ENCODE data around the gene CFAP410.
"Not testable (repeated sequence)": the region's sequence is repeated elsewhere in the genome, so short reads cannot be mapped to it uniquely, and the experiment has no call there.

CFAP410 gene

GRCh38 chr21:44365967-44366585, 26.9 kb upstream of the CFAP410 start:
- Histone ChIP-seq H3K36me3 (ENCODE audit: control insufficient read depth, insufficient read depth, low read length) (no peaks in the 10 kb centered on the region), H3K79me2 (no peaks in the 10 kb centered on the region), H3K9me3 (ENCODE audit: control insufficient read depth, low read length) (no peaks in the 10 kb centered on the region)

DNA sequence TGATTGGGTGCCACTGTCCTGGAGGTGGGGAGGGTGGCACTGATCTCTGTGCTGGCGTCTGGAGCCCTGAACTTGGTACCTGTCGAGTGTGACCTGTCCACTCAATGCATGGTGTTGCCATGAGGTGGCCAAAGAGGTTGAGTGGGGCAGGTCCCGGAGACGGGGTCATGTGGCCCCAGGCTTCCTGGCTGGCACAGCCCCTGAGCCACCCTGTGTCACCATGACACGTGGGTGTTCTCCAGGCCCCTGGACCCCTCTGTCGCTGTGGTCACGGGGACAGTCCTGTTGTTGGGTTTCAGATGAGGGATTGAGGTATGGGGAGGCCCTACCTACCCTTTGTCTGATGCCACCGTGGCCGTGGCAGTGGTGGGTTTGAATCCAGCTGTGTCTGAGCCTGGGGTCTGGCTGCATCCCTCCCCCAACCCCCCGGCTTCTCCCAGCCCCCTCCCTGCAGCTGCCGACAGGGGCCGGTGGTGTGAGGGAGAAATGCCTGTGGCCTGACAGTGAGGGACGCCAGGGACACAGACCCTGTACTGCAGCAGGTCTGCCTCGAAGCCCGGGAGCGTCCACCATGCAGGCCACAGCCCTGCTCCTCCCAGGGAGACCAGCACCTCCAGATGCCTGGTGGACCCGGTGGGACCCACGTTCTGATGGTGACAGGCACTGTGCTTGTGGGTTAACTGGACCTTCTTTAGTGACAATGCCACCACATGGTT, 26.2 kb upstream of the CFAP410 start:
- Histone ChIP-seq H3K4me2 (ENCODE audit: low read length) (no peak overlapping the region), H3K9me3 (ENCODE audit: control insufficient read depth, low read length) (no peaks in the 10 kb centered on the region), H3K79me2 (no peaks in the 10 kb centered on the region), H3K27me3 (ENCODE audit: control insufficient read depth, insufficient read depth, low read length) (no peaks in the 10 kb centered on the region), H3K9ac (no peak overlapping the region), H2AFZ (no peak overlapping the region), H3K27ac (no peak overlapping the region), H3K4me3 (ENCODE audit: low read depth, low read length) (no peak overlapping the region), H3K4me1 (no peaks in the 10 kb centered on the region), H3K36me3 (ENCODE audit: control insufficient read depth, insufficient read depth, low read length) (no peaks in the 10 kb centered on the region)
- TF ChIP-seq, protein P1, sequence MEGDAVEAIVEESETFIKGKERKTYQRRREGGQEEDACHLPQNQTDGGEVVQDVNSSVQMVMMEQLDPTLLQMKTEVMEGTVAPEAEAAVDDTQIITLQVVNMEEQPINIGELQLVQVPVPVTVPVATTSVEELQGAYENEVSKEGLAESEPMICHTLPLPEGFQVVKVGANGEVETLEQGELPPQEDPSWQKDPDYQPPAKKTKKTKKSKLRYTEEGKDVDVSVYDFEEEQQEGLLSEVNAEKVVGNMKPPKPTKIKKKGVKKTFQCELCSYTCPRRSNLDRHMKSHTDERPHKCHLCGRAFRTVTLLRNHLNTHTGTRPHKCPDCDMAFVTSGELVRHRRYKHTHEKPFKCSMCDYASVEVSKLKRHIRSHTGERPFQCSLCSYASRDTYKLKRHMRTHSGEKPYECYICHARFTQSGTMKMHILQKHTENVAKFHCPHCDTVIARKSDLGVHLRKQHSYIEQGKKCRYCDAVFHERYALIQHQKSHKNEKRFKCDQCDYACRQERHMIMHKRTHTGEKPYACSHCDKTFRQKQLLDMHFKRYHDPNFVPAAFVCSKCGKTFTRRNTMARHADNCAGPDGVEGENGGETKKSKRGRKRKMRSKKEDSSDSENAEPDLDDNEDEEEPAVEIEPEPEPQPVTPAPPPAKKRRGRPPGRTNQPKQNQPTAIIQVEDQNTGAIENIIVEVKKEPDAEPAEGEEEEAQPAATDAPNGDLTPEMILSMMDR (IDR thresholded peaks at IDR 0.05), result no peak

More at GRCh38 chr21:44365967-44366585, 26.9 kb upstream of the CFAP410 start:
- no peaks in the 10 kb centered on the region for H3K27me3 ChIP-seq (ENCODE audit: control insufficient read depth, insufficient read depth, low read length)
- H3K4me2 ChIP-seq (ENCODE audit: low read length), result no peak overlapping the region
- H2AFZ ChIP-seq, result no peak overlapping the region
- no peak overlapping the region for H3K4me3 ChIP-seq (ENCODE audit: low read depth, low read length)
- H3K9ac ChIP-seq, result no peak overlapping the region
- TF ChIP-seq, protein P1 (IDR thresholded peaks at IDR 0.05), result no peak
- no peak overlapping the region for H3K27ac ChIP-seq
- H3K4me1 ChIP-seq, result no peaks in the 10 kb centered on the region

- no peak overlapping the region for H3K9ac ChIP-seq
- H3K36me3 ChIP-seq (ENCODE audit: control insufficient read depth, insufficient read depth, low read length), result no peaks in the 10 kb centered on the region
- H3K4me1 ChIP-seq, result no peaks in the 10 kb centered on the region
Observed at GRCh38 chr21:44364151-44365053, 25.2 kb upstream of the CFAP410 start.

DNA sequence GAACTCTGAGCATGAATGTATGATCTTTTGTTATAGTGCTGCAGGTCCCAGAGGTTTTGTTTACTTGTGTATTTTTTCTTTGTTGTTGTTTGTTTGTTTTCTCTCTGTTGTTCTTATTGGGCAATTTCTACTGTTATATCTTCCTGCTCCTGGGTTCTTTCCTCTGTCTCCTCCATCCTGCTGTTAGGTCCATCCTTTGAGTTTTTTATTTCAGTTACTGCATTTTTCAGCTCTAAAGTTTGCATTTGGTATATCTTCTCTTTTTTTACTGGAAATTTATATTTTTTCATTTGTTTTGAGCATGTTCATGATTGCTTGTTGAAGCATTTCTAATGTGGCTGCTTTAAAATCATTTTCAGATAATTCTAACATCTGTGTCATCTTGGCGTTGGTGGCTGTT, 24.1 kb upstream of the CFAP410 start:
- Histone ChIP-seq H3K27ac (no peak overlapping the region), H3K4me2 (ENCODE audit: low read length) (no peak overlapping the region), H2AFZ (no peak overlapping the region), H3K27me3 (ENCODE audit: control insufficient read depth, insufficient read depth, low read length) (no peaks in the 10 kb centered on the region), H3K9ac (no peak overlapping the region), H3K4me1 (no peaks in the 10 kb centered on the region), H3K9me3 (ENCODE audit: control insufficient read depth, low read length) (no peaks in the 10 kb centered on the region), H3K36me3 (ENCODE audit: control insufficient read depth, insufficient read depth, low read length) (no peaks in the 10 kb centered on the region), H3K4me3 (ENCODE audit: low read depth, low read length) (no peak overlapping the region), H3K79me2 (no peaks in the 10 kb centered on the region)
- TF ChIP-seq, protein P1 (IDR thresholded peaks at IDR 0.05), result no peak

More at GRCh38 chr21:44364151-44365053, 25.2 kb upstream of the CFAP410 start:
- H3K9me3 ChIP-seq (ENCODE audit: control insufficient read depth, low read length), result no peaks in the 10 kb centered on the region
- TF ChIP-seq, protein P1 (IDR thresholded peaks at IDR 0.05), result no peak
- H3K4me2 ChIP-seq (ENCODE audit: low read length), result no peak overlapping the region
- H3K79me2 ChIP-seq, result no peaks in the 10 kb centered on the region
- no peak overlapping the region for H3K27ac ChIP-seq
- no peaks in the 10 kb centered on the region for H3K27me3 ChIP-seq (ENCODE audit: control insufficient read depth, insufficient read depth, low read length)
- no peak overlapping the region for H3K4me3 ChIP-seq (ENCODE audit: low read depth, low read length)
- H2AFZ ChIP-seq, result no peak overlapping the region

DNA sequence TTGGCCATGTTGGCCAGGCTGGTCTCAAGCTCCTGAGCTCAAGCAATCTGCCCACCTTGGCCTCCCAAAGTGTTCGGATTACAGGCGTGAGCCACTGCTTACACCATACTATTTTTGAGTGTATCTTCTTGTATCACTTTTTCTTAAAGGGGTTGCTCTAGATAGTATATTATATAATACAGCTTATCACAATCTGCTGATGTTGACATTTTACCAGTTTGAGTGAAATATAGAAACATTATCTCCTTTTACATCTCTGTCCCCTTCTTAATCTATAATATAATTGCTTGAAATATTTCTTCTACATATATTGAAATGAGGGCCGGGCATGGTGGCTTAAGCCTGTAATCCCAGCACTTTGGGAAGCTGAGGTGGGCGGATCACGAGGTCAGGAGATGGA, 22.7 kb upstream of the CFAP410 start:
- H3K27ac ChIP-seq, H2AFZ ChIP-seq: not testable (repeated sequence)

More for the DNA sequence above, 22.7 kb upstream of the CFAP410 start:
- not testable (repeated sequence) for H3K4me2 ChIP-seq (ENCODE audit: low read length); H3K9me3 ChIP-seq (ENCODE audit: control insufficient read depth, low read length); H3K27me3 ChIP-seq (ENCODE audit: control insufficient read depth, insufficient read depth, low read length); H3K4me1 ChIP-seq; H3K36me3 ChIP-seq (ENCODE audit: control insufficient read depth, insufficient read depth, low read length); H3K9ac ChIP-seq; H3K79me2 ChIP-seq; H3K4me3 ChIP-seq (ENCODE audit: low read depth, low read length)
